Measurements from ENCODE around the gene CNTNAP2.
A peak's percentile ranks its signal among the peaks of the same experiment; 100 is the strongest.

The CNTNAP2 gene

GRCh38 chr7:146129997-146130396, 13.4 kb downstream of the CNTNAP2 start:
- TF ChIP-seq POLR2AphosphoS5 (IDR thresholded peaks at IDR 0.05; ENCODE audit: borderline replicate concordance, low read depth, low read length) (no peak), FOXP2 (optimal IDR thresholded peaks at IDR 0.05; ENCODE audit: control extremely low read depth, extremely low read length, insufficient read depth) (no peak), EZH2 (IDR thresholded peaks at IDR 0.05) (no peak)
- Histone ChIP-seq H3K36me3 (ENCODE audit: insufficient read depth, low read length) (no peaks in the 10 kb centered on the region), H3K27ac (no peak overlapping the region), H3K9me3 (ENCODE audit: low read depth, low read length) (no peaks in the 10 kb centered on the region), H3K9ac (ENCODE audit: insufficient read length) (no peak overlapping the region), H3K4me3 (no peak overlapping the region)
- no peak for DNase-seq (ENCODE audit: low read depth, low spot score)

- Histone ChIP-seq H3K36me3 (ENCODE audit: insufficient read depth, low read length) (no peaks in the 10 kb centered on the region), H3K27ac (no peak overlapping the region), H3K9me3 (ENCODE audit: low read depth, low read length) (no peaks in the 10 kb centered on the region), H3K9ac (ENCODE audit: insufficient read length) (no peak overlapping the region), H3K4me3 (no peak overlapping the region)
- TF ChIP-seq FOXP2 (optimal IDR thresholded peaks at IDR 0.05; ENCODE audit: control extremely low read depth, extremely low read length, insufficient read depth) (no peak), POLR2AphosphoS5 (IDR thresholded peaks at IDR 0.05; ENCODE audit: borderline replicate concordance, low read depth, low read length) (no peak), EZH2 (IDR thresholded peaks at IDR 0.05) (no peak)
- no peak for DNase-seq (ENCODE audit: low read depth, low spot score)
Observed at GRCh38 chr7:146131701-146132100, 15.1 kb downstream of the CNTNAP2 start.

- TF ChIP-seq POLR2AphosphoS5 (IDR thresholded peaks at IDR 0.05; ENCODE audit: borderline replicate concordance, low read depth, low read length) (no peak), FOXP2 (optimal IDR thresholded peaks at IDR 0.05; ENCODE audit: control extremely low read depth, extremely low read length, insufficient read depth) (no peak), EZH2 (IDR thresholded peaks at IDR 0.05) (no peak)
- H3K4me3 ChIP-seq: no peak overlapping the region
- DNase-seq (ENCODE audit: low read depth, low spot score): no peak
- no peaks in the 10 kb centered on the region for H3K36me3 ChIP-seq (ENCODE audit: insufficient read depth, low read length)
- H3K9ac ChIP-seq (ENCODE audit: insufficient read length): no peak overlapping the region
- no peak overlapping the region for H3K27ac ChIP-seq
- no peaks in the 10 kb centered on the region for H3K9me3 ChIP-seq (ENCODE audit: low read depth, low read length)
Observed at GRCh38 chr7:146136357-146136875, 19.8 kb downstream of the CNTNAP2 start.

GRCh38 chr7:146138926-146139325, 22.3 kb downstream of the CNTNAP2 start:
- Histone ChIP-seq H3K9me3 (ENCODE audit: low read depth, low read length) (no peaks in the 10 kb centered on the region), H3K4me3 (no peak overlapping the region), H3K36me3 (ENCODE audit: insufficient read depth, low read length) (no peaks in the 10 kb centered on the region), H3K9ac (ENCODE audit: insufficient read length) (no peak overlapping the region), H3K27ac (no peak overlapping the region)
- no peak for DNase-seq (ENCODE audit: low read depth, low spot score)
- TF ChIP-seq POLR2AphosphoS5 (IDR thresholded peaks at IDR 0.05; ENCODE audit: borderline replicate concordance, low read depth, low read length) (no peak), EZH2 (IDR thresholded peaks at IDR 0.05) (no peak), FOXP2 (optimal IDR thresholded peaks at IDR 0.05; ENCODE audit: control extremely low read depth, extremely low read length, insufficient read depth) (no peak)

GRCh38 chr7:146146831-146147486, 30.4 kb downstream of the CNTNAP2 start:
- peak overlapping the region; percentile 67 for H3K4me3 ChIP-seq
- DNase-seq (ENCODE audit: low read depth, low spot score): peak; percentile 34

GRCh38 chr7:146150153-146150552, 33.6 kb downstream of the CNTNAP2 start:
- TF ChIP-seq FOXP2 (optimal IDR thresholded peaks at IDR 0.05; ENCODE audit: control extremely low read depth, extremely low read length, insufficient read depth): no peak
- no peak for TF ChIP-seq EZH2 (IDR thresholded peaks at IDR 0.05)
- no peak for TF ChIP-seq POLR2AphosphoS5 (IDR thresholded peaks at IDR 0.05; ENCODE audit: borderline replicate concordance, low read depth, low read length)
- Histone ChIP-seq H3K4me3 (no peak overlapping the region), H3K9me3 (ENCODE audit: low read depth, low read length) (no peaks in the 10 kb centered on the region), H3K27ac (no peak overlapping the region), H3K36me3 (ENCODE audit: insufficient read depth, low read length) (no peaks in the 10 kb centered on the region), H3K9ac (ENCODE audit: insufficient read length) (no peak overlapping the region)
- DNase-seq (ENCODE audit: low read depth, low spot score): no peak

More at GRCh38 chr7:146146831-146147486, 30.4 kb downstream of the CNTNAP2 start:
- TF ChIP-seq EZH2 (IDR thresholded peaks at IDR 0.05) (no peak), FOXP2 (optimal IDR thresholded peaks at IDR 0.05; ENCODE audit: control extremely low read depth, extremely low read length, insufficient read depth) (no peak), POLR2AphosphoS5 (IDR thresholded peaks at IDR 0.05; ENCODE audit: borderline replicate concordance, low read depth, low read length) (no peak; the same call in 1 of the 2 replicates)
- Histone ChIP-seq H3K36me3 (ENCODE audit: insufficient read depth, low read length) (no peaks in the 10 kb centered on the region), H3K9ac (ENCODE audit: insufficient read length) (no peak overlapping the region), H3K27ac (peak overlapping the region; percentile 60; the same call in 1 of the 2 replicates), H3K9me3 (ENCODE audit: low read depth, low read length) (no peaks in the 10 kb centered on the region)

GRCh38 chr7:146172112-146172511, 55.5 kb downstream of the CNTNAP2 start:
- H3K9ac ChIP-seq (ENCODE audit: insufficient read length): no peak overlapping the region
- no peak for DNase-seq (ENCODE audit: low read depth, low spot score)
- no peaks in the 10 kb centered on the region for H3K36me3 ChIP-seq (ENCODE audit: insufficient read depth, low read length)
- H3K9me3 ChIP-seq (ENCODE audit: low read depth, low read length): no peaks in the 10 kb centered on the region
- H3K4me3 ChIP-seq: no peak overlapping the region
- TF ChIP-seq EZH2 (IDR thresholded peaks at IDR 0.05) (no peak), FOXP2 (optimal IDR thresholded peaks at IDR 0.05; ENCODE audit: control extremely low read depth, extremely low read length, insufficient read depth) (no peak), POLR2AphosphoS5 (IDR thresholded peaks at IDR 0.05; ENCODE audit: borderline replicate concordance, low read depth, low read length) (no peak)
- H3K27ac ChIP-seq: no peak overlapping the region

- no peak for DNase-seq (ENCODE audit: low read depth, low spot score)
- no peaks in the 10 kb centered on the region for H3K9me3 ChIP-seq (ENCODE audit: low read depth, low read length)
- no peaks in the 10 kb centered on the region for H3K36me3 ChIP-seq (ENCODE audit: insufficient read depth, low read length)
- H3K4me3 ChIP-seq: no peak overlapping the region
- no peak overlapping the region for H3K9ac ChIP-seq (ENCODE audit: insufficient read length)
- no peak overlapping the region for H3K27ac ChIP-seq
- no peak for TF ChIP-seq FOXP2 (optimal IDR thresholded peaks at IDR 0.05; ENCODE audit: control extremely low read depth, extremely low read length, insufficient read depth)
- no peak for TF ChIP-seq POLR2AphosphoS5 (IDR thresholded peaks at IDR 0.05; ENCODE audit: borderline replicate concordance, low read depth, low read length)
- TF ChIP-seq EZH2 (IDR thresholded peaks at IDR 0.05): no peak
Observed at GRCh38 chr7:146175716-146176115, 59.1 kb downstream of the CNTNAP2 start.
